Kidney tubule cell (primary cell): ENCODE results near the gene L3MBTL4.
"Not testable (repeated sequence)": the region's sequence is repeated elsewhere in the genome, so short reads cannot be mapped to it uniquely, and the experiment has no call there.

Experiments used
- DNase-seq: peaks from one replicate; pipeline ENCODE4 v3.0.0-alpha.2; 2018; ENCODE audit warnings: low spot score

Gene L3MBTL4

GRCh38 chr18:6106091-6106685, 308.5 kb downstream of the L3MBTL4 start:
- DNase-seq, result no peak

GRCh38 chr18:6103741-6104140, 311.0 kb downstream of the L3MBTL4 start:
- DNase-seq, result no peak

DNA sequence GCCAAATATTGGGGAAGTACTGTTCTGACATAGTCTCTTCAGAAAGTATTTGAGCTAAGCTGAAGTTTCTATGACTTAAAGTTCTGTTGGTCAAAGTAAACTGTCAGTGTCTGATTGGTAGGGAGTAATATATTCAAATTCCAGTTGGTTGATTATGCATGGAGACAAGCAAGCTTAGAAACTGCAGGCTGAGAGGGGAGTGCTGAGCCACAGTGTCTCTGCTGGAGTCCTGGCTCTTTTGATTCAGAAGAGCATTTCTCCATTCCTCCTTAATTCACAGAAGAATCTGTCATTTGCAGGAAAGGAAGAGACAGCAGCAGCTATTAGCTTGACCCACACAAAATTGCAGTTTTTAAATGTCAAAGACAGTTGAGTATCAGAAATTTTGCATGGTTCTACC, 318.0 kb downstream of the L3MBTL4 start:
- no peak for DNase-seq

DNA sequence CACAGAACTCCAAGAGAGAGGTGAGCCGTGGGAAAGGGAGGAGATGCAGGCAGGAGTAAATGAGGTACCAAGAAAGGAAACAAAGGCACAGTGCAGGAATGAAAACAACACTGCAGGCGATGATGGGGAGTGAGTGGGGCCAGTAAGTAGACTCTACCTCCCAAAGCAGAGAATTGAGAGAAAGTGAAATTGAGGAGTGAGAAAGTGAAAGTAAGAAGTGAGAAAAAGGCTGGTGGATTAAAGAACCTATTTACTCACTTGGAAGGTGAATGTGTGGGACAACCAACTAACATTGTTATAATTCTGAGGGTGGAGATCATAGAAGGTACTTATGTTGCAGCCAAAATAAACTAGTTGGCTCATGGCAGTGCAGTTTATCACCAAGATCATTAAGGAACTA, 326.3 kb downstream of the L3MBTL4 start:
- DNase-seq, result no peak

GRCh38 chr18:6086731-6087130, 328.0 kb downstream of the L3MBTL4 start:
- peak; percentile 26 for DNase-seq

- no peak for DNase-seq
These were observed 335.3 kb downstream of the L3MBTL4 start for GRCh38 chr18:6079406-6079805.

GRCh38 chr18:6078877-6079276, 335.8 kb downstream of the L3MBTL4 start:
- no peak for DNase-seq

GRCh38 chr18:6072423-6072822, 342.3 kb downstream of the L3MBTL4 start:
- DNase-seq, result not testable (repeated sequence)

- no peak for DNase-seq
These were observed 345.2 kb downstream of the L3MBTL4 start for GRCh38 chr18:6069539-6069938.

DNA sequence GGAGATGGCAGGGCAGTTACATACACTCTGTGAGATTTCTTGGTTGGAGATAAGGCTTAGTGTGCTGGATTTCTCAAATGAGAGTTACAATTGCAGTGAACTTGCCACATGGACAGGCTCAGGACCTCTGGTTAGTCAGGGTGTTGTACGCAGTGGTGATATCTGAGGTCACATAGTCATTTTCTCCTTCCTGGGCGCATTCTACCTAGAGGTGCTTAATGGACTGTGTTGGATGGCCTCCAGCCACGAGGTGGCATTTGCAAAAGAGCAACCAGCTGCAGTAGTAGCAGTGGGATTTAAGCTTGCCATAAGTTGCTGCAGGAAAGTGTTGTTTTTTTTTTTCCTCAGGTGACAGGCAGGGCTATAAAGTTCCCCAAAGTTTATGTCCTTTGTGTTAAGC, 345.6 kb downstream of the L3MBTL4 start:
- peak; percentile 27 for DNase-seq

DNA sequence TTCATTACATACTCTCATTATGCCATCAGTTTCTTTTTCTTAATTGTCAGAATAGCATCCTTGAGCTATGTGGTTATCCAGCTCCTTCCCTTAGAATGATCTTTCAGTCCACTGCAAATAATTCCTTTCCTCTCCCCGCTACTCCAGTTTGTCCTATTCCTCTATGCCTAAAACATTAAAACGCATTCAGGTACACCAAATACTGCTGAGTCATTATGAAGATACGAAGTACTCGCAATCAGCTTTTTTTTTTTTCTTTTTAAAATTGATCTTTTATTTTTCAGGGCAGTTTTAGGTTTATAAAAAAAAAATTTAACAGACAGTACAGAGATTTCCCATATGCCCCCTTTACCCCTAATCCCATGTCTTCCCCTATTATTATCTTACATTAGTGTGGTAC, 354.6 kb downstream of the L3MBTL4 start:
- no peak for DNase-seq

- DNase-seq, result no peak
These were observed 355.2 kb downstream of the L3MBTL4 start for GRCh38 chr18:6059551-6059950.

GRCh38 chr18:6058941-6059340, 355.8 kb downstream of the L3MBTL4 start:
- peak; percentile 58 for DNase-seq

- DNase-seq, result peak; percentile 50
These were observed 357.1 kb downstream of the L3MBTL4 start for GRCh38 chr18:6057604-6058003.

DNA sequence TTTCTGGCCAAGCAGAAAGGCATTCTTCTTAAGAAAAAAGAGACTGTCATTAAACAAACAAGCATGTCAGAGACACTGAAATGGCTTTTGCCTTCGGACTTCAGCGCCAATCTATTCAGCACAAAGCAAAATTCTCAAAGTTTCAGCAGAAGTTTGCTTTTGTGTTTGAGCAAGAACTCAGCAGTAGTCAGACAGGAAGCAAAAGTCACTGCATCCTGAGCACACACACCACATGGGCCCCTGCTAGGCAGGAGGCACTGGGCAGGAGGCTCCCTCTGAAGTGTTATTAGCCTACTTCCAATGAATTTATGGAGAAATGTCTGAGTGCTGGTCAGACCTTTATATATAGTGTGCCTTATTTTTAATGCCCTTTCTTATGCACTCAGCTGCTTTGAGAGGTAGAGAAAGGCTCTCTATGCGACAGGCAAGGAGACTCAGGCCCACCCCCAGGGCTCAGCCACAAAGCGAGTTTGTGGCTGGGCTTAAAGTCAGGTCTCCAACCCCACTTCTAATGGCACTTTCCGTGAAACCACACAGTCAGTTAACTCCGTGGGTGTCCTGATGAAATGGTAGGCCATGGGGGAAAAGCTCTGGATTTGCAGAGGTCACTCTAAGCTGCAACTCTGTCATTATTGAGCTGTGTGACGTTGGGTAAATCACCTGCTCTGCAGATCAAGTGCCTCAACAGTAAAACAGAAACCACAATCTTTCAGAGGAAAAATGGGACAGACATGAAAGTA, 358.4 kb downstream of the L3MBTL4 start:
- peak; percentile 73 for DNase-seq

DNA sequence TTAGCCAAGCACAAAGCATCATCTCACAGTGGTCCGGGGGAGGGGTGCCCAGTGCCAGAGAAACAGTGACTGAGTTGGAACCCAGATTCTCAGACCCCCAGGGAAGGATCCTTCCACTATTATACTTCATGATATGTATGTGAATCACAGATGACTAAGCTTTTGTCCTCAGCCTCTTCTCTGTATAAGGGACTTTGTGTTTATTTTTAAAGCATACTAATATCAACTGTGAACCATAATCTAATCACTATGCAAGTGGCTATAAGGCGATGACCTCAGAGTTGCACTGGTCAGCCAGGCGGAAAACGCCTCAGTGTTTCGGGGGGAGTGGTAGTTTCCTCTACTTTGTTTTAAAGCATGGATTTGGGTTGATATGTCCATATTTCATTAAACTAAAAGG, 359.0 kb downstream of the L3MBTL4 start:
- DNase-seq, result peak; percentile 91

DNA sequence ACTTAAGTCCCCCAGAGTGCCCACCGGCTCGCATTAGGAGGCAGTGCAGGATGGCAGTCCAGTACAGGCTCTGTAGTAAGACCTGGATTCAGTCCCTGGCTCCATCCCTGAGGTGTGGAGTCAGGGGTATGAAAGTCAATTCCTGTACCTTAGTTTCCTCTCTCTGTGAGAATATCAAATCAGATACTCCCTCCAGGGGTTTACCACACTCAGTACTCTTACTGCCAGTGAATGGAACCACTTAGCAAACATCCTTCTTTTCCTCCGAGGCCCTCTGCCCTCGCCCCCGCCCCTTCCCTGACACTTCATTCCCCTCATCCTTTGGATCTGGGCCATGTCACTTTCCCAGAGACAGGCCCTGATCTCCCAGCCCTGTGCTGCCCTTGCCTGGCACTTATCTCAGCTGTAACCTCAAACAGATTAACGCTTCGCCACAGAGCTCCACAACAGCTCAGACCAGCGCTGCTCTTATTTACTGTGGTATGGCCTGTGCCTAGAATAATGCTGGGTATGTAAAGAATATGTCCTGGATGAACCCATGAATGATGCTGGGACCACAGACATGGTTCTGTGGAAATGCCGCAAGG, 360.4 kb downstream of the L3MBTL4 start:
- no peak for DNase-seq

GRCh38 chr18:6052449-6052913, 362.2 kb downstream of the L3MBTL4 start:
- no peak for DNase-seq

DNA sequence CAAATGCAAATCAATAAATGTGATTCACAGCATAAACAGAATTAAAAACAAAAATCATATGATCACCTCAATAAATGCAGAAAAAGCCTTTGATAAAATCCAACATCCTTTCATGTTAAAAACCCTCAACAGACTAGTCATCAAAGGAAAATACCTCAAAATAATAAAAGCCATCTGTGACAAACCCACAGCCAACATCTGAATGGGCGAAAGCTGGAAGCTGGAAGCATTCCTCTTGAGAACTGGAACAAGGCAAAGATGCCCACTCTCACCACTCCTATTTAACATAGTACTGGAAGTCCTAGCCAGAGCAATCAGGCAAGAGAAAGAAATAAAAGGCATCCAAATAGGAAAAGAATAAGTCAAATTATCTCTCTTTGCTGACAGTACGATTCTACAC, 367.1 kb downstream of the L3MBTL4 start:
- DNase-seq, result not testable (repeated sequence)

- no peak for DNase-seq
These were observed 369.9 kb downstream of the L3MBTL4 start for GRCh38 chr18:6044773-6045172.

DNA sequence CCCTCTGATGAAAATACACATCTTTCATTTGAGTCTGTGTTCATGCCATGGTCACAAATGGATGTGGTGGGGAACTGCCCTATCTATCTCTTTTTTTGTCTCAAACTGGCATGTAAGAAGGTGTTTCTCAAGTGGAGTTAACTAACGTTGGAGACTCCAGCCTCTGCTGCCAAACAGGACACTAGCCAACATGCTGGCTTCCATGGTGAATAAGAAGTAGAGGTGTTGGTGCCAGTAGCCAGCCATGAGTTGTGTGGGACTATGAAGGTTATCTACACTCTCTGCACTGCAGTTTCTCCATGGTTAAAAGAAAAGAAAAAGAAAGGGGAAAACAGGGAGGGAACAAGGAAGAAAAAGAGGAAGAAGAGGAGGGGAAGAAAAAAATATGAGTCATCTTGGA, 370.4 kb downstream of the L3MBTL4 start:
- DNase-seq, result no peak

GRCh38 chr18:6039055-6039454, 375.7 kb downstream of the L3MBTL4 start:
- DNase-seq, result peak; percentile 10

- no peak for DNase-seq
These were observed 383.3 kb downstream of the L3MBTL4 start for GRCh38 chr18:6031442-6031841.
